Measurements from ENCODE around the gene MYBPH. TPM values are rescaled to one million over a fixed set of nuclear protein-coding genes. Genes with fewer than 3 reads are reported as not detected.

Gene MYBPH
- total RNA-seq, 2 experiments from 2014 or later, result not detected

Other genes with a start within 250 kb of the MYBPH start
- gene KLHL12, start 248.6 kb downstream of the MYBPH start, total RNA-seq, result 10 to 100 TPM; 42.6 to 44.1 TPM
- 10 to 100 TPM; 77.3 to 82.1 TPM for gene ADIPOR1, start 217.5 kb downstream of the MYBPH start, total RNA-seq
- gene CYB5R1, start 208.6 kb downstream of the MYBPH start, total RNA-seq, result 10 to 100 TPM; 18.3 to 19.2 TPM
- 10 to 100 TPM; 81.4 to 81.9 TPM for gene TMEM183A, start 168.5 kb downstream of the MYBPH start, total RNA-seq
- 10 to 100 TPM; 20.8 to 21.3 TPM for gene PPFIA4, start 149.3 kb downstream of the MYBPH start, total RNA-seq
- gene MYOG, start 89.8 kb downstream of the MYBPH start, total RNA-seq, result not detected
- gene ADORA1, start 48.1 kb downstream of the MYBPH start, total RNA-seq, result not detected
- not detected for gene CHI3L1, start 10.9 kb upstream of the MYBPH start, total RNA-seq
- gene CHIT1, start 53.8 kb upstream of the MYBPH start, total RNA-seq, result under 1 TPM; 0.21 to 0.56 TPM
- gene BTG2, start 129.7 kb upstream of the MYBPH start, total RNA-seq, result 10 to 100 TPM; 74.7 to 81.2 TPM
- gene FMOD, start 175.3 kb upstream of the MYBPH start, total RNA-seq, result 1 to 10 TPM; 3.2 to 3.3 TPM